ENCODE data around the gene UBE2D4.
"Not testable (repeated sequence)": the region's sequence is repeated elsewhere in the genome, so short reads cannot be mapped to it uniquely, and the experiment has no call there.

The UBE2D4 gene

DNA sequence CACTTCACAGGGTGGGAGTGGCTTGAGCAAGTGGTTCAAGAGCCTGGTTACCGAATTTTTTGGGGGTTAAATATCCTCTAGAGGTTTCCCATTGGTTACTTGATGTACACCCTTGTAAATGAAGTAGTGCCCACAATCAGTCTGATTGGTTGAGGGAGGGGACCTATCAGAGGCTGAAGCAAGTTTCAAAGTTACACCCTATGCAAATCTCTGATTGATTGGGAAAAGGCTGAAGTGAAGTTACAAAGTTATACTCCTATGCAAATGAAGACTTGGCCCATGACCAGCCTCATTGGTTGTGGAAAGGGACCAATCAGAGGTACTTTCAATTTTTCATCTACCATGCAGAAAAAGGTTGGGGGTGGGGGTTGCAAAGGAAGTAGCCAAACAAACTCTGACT lies 34.7 kb downstream of the UBE2D4 start:
- DNase-seq (ENCODE audit: extremely low read depth in 1 of 2, low read depth in 1 of 2), result no peak

DNA sequence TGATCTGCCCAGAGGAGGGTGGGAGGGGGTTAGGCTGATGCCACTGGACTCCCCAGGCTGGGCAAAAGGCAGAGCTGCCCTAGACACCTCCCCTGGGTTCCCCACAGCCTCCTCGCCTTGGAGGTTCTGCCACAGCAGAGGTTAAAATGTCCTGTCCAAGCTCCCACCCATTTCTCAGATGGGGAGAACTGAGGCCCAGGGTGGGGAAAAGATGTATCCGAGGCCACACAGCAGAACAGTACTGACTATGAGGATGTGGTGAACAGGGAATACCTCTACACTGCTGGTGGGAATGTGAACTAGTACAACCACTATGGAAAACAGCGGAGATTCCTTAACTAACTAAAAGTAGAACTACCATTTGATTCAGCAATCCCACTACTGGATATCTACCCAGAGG lies 40.2 kb downstream of the UBE2D4 start:
- DNase-seq (ENCODE audit: extremely low read depth in 1 of 2, low read depth in 1 of 2), result not testable (repeated sequence)

DNA sequence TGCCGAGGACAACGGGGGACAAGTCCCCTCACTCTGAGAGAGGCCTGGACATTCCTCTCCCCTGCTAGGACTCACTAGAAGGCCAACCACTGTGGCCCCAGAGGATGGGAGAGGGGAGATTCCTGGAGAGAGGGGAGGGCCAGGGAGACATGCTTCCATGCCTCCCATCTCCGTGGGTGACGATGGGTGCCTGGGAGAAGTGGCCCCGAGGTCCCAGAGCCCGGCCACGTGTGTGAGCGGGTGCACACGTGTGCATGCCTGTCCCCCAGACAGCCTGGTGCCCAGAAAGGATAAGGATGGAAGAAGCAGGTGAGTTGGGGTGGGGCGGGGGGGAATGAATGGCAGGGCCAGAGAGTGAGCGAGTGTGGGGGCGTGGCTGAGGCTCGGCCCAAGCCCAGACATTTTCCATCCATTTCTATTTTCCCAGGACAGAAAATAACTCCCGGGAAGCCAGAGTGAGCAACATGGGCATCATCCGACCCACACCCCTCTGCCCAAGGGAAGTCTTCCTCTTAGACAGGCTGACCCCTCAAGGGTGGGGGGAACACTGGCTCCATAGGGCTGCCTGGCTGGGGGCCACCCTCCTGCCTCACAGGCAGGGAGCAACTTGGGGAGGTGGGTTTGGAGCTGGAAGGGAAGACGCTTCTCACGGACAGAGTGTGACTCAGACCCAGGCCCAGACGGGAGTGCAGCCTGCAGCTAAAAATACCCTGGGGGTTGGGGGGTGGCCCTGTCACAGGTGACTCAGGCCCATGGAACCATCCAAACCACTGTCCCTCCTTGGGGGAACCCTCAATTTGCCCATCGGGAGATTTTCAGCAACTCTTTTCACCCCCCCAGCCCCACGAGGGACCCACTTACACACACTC lies 42.2 kb downstream of the UBE2D4 start:
- DNase-seq (ENCODE audit: extremely low read depth in 1 of 2, low read depth in 1 of 2), result not testable (repeated sequence)

GRCh38 chr7:43969586-43969985 lies 43.4 kb downstream of the UBE2D4 start:
- not testable (repeated sequence) for DNase-seq (ENCODE audit: extremely low read depth in 1 of 2, low read depth in 1 of 2)

GRCh38 chr7:43970698-43971097 lies 44.5 kb downstream of the UBE2D4 start:
- DNase-seq (ENCODE audit: extremely low read depth in 1 of 2, low read depth in 1 of 2), result not testable (repeated sequence)

- DNase-seq (ENCODE audit: extremely low read depth in 1 of 2, low read depth in 1 of 2), result not testable (repeated sequence)
Measured at GRCh38 chr7:43974033-43974573, 47.9 kb downstream of the UBE2D4 start.

GRCh38 chr7:43974725-43975482 lies 48.7 kb downstream of the UBE2D4 start:
- not testable (repeated sequence) for DNase-seq (ENCODE audit: extremely low read depth in 1 of 2, low read depth in 1 of 2)

DNA sequence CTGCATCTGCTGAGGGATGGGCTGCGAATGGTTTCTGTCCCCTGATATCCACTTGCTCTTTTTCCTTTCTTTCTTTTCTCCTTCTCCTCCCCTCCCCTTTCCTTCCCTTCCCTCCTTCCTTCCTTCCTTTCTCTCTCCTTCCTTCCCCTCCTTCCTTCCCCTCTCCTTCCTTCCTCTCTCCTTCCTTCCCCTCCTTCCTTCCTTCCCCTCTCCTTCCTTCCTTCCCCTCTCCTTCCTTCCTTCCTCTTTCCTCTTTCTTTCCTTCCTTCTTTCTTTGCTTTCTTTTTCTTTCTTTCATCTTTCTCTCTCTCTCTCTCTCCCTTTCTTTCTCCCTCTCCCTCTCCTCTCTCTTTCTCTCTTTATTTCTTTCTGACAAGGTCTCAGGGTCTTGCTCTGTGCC lies 51.3 kb downstream of the UBE2D4 start:
- DNase-seq (ENCODE audit: extremely low read depth in 1 of 2, low read depth in 1 of 2), result no peak

GRCh38 chr7:43978102-43978501 lies 51.9 kb downstream of the UBE2D4 start:
- DNase-seq (ENCODE audit: extremely low read depth in 1 of 2, low read depth in 1 of 2), result not testable (repeated sequence)

GRCh38 chr7:43982848-43983247 lies 56.6 kb downstream of the UBE2D4 start:
- DNase-seq (ENCODE audit: extremely low read depth in 1 of 2, low read depth in 1 of 2), result not testable (repeated sequence)

DNA sequence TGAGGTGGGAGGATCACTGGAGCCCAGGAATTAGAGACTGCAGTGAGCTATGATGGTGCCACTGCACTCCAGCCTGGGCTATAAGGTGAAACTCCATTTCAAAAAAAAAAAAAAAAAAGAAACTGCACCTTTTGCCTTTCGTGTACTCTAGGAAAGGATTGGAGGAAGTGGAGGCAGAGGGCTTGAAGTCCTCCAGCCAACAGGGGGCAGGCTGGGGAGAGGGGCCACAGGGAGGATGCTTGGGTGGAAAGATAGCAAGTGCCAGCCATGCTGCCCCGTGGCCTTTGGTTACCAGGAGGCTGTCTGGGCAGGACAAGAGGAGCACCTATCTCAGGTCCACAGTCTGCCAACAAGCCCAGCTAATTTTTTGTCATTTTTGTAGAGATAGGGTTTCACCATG lies 57.5 kb downstream of the UBE2D4 start:
- DNase-seq (ENCODE audit: extremely low read depth in 1 of 2, low read depth in 1 of 2), result not testable (repeated sequence)

DNA sequence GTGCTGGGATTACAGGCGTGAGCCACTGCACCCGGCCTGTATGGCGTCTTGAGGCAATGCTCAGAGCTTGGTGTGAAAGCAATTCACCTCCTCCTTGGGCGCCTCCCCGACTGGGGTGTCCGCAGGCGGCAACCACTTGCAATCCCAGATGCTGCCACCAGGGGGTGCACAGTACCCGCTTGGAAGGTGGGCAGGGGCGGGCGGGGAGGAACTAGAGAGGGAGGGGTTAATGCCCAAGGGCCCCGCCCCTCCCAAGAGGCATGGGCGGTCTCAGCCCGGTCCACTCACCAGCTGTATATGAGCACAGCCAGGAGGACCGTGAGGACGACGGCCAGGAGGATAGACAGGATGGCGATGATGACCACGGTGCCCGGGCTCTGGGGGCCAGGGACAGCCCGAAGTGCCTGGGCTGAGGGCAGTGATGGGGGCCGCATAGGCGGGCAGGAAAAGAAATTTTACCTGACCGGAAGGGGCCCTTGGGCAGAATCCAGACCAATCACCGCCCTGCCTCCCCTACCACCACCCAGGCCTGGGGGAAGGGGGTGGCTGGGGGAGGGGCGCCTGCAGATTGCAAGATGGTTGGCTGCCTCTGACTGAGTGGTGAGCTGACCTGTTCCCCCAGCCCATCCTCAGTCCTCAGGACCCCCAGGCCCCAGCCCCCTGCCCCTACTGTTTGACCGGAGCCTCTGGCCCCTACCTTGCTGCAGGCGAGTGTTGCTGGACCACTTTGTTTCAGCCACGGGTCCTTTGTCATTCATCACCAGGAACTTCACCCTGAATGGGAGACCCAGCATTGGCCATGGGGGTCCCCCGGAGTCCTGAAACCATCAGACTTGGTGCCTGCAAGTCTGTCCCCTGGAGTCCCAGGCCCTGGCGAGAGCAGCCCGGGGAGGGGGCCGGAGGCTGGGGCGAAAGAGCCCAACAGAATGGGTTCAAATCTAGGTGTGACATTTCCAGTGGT lies 59.9 kb downstream of the UBE2D4 start:
- DNase-seq (ENCODE audit: extremely low read depth in 1 of 2, low read depth in 1 of 2), result peak; percentile 65 to 79

GRCh38 chr7:43987476-43987875 lies 61.2 kb downstream of the UBE2D4 start:
- not testable (repeated sequence) for DNase-seq (ENCODE audit: extremely low read depth in 1 of 2, low read depth in 1 of 2)

DNA sequence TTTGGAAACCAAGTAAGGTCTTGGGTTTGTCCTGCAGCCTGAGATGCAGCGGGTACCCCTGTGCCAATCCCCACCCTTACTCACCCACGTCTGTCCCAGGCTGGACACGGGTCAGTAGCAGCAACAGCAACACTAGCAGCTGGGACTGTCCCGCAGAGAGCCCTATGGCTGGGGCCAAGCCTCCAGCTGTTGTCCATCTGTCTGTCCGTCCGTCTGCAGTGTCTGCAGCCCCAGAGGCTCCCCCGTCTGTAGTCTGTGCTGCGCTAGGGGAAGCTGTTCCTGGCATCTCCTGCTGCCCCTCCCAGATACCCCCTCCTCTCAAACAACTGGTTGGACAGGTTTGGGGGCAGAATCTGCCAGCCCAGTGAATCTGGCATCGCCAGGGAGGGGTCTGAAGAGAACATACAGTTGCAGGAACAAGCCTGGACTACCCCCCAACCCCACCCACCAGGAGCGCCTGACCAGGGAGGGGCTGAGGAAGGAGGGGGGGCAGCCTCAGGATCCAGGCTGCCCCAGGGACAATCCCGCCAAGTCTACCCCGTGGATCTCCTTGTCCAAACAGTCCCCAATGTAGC lies 63.9 kb downstream of the UBE2D4 start:
- DNase-seq (ENCODE audit: extremely low read depth in 1 of 2, low read depth in 1 of 2), result not testable (repeated sequence)

GRCh38 chr7:43990829-43991228 lies 64.6 kb downstream of the UBE2D4 start:
- not testable (repeated sequence) for DNase-seq (ENCODE audit: extremely low read depth in 1 of 2, low read depth in 1 of 2)

- DNase-seq (ENCODE audit: extremely low read depth in 1 of 2, low read depth in 1 of 2), result not testable (repeated sequence)
Measured at GRCh38 chr7:43992896-43993295, 66.7 kb downstream of the UBE2D4 start.

GRCh38 chr7:43994681-43995080 lies 68.4 kb downstream of the UBE2D4 start:
- DNase-seq (ENCODE audit: extremely low read depth in 1 of 2, low read depth in 1 of 2), result not testable (repeated sequence)

DNA sequence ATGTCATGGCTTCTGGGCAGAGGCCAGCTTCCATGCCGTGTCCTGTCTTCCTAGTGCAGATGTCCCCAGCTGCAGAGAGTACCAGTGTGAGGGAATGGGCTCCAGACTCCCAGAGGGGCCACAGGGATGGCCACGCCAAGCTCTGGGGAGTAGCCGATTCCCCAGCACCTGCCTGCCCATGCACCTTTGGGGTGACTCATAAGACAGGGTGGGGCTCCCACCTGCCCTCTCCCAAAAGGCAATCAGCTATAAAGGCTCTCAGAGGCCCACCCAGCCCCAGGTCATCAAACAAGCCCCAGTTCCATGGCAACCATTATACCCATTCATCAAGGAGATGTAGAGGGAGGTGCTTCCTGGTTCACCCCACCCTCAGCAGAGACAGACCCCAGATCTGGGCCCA lies 71.3 kb downstream of the UBE2D4 start, which contains the start of gene SPDYE1:
Gene SPDYE1 (plus strand): TSS at position 366 of the 400 bp plus-strand sequence. CDS start 2,053 bp downstream, outside the sequence.
- DNase-seq (ENCODE audit: extremely low read depth in 1 of 2, low read depth in 1 of 2), result not testable (repeated sequence)
